GM19238 (cell line): Measurements from ENCODE around the gene CSK.
"Not testable (repeated sequence)": the region's sequence is repeated elsewhere in the genome, so short reads cannot be mapped to it uniquely, and the experiment has no call there.

Source experiments
- DNase-seq: peaks from one replicate; pipeline ENCODE4 v3.0.0; 2011; ENCODE audit warnings: low spot score; ENCODE audit not compliant: insufficient read length

Gene CSK

DNA sequence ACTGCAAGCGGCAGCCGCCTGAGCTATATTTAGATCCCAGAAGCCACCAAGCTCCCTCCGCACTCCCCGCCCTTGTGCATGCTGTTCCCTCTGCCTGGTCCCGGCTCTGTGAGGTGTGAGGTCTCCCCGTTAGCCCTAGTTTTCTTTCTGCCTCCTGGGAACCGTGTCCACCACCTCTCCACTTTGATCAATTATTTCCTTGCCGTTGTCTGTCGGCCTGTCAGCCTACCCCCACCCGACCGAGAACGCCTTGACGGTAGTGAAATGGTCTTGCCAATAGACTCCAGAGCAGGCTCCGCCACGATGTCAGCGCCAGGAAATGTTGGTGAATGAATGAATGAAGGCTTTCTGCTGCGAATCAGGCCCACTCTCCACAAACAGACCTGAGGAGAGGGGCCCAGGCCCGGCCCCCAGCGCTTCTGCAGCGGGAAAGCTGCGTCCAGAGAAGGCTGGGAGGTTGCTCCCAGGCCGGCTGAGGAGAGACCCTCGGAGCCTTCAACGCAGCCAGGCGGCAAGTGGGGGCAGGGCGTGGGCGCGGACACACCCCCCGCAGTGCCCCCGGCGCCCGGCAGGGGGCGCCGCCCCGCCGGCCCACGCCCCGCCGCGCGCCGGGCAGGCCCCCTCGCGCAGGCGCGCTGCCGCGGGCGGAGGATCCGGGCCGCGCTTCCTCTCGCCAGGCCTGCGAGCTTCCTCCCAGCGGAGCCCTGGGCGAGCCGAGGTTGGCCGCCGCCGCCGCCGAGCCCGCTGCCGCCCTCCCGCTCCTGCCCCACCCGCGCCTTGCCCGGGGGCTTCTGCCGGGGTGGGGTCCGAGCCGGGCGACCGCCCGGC is at the start of gene CSK:
Gene CSK (plus strand): TSS at position 650 of the 828 bp plus-strand sequence. CDS start 16,218 bp downstream, outside the sequence.
- peak; percentile 82 for DNase-seq

DNA sequence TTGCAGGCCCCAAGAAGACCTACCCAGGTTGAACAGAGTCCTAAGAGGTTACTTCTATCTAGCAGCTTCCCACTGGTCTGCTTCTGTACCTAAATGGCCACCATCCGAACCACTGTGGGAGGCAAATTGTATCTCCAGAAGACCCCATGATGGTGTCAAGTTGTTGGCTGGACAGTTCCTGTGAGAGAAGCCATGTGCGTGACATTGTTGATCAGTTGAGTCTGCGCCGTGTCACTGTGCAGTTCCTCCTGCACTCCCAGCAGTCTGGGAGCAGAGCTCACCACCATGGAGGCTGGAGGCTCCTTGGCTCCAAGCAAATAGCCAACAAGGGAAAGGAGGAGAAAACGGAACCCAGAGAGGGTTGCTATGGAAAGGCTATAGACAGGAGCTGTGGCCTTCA is 49.0 kb upstream of the CSK start:
- DNase-seq = no peak

DNA sequence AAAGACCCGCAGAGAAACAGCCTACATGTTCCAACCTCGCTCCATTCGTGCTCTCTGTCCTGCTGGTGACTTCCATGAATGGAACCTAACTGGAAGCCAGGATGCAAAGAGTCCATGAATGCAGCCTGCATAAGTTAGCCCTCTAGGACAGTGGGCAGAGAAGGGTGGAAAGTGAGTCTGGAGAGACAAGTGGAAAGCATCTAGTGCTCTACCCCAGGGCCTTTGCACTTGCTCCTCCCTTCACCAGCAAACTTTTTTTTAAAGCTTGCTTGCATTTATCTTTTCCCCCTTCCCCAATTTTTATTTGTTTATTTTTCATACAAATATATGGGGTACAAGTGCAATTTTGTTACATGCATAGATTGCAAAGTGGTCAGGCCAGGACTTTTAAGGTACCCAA is 48.6 kb upstream of the CSK start:
- no peak for DNase-seq

DNA sequence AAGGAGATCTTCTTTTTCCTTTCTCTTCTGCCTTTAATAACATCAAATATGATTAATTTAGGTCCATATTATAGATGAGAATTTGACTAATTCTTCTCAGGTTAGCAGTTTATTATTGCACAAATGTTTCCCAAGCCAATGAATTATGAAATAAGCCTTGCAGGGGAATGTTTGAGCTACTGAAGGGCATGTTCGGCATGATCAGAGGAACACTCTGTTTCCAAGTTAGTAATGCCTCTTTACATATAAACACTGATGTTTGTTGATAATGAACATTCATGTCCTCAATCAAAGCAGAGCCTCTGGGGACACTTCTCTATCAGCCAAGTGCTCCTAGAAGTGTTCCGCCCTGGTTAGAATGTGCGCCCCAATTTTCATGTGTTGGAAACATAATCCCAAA is 46.6 kb upstream of the CSK start:
- no peak for DNase-seq

DNA sequence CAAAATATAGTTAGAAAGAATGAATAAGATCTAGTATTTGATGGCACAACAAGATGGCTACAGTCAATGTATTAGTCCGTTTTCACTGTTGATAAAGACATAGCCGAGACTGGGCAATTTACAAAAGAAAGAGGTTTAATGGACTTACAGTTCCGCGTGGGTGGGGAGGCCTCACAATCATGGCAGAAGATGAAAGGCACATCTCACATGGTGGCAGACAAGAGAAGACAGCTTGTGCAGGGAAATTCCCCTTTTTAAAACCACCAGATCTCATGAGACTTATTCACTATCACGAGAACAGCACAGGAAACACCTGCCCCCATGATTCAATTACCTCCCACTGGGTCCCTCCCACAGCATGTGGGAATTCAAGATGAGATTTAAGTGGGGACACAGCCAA is 43.6 kb upstream of the CSK start:
- not testable (repeated sequence) for DNase-seq

DNA sequence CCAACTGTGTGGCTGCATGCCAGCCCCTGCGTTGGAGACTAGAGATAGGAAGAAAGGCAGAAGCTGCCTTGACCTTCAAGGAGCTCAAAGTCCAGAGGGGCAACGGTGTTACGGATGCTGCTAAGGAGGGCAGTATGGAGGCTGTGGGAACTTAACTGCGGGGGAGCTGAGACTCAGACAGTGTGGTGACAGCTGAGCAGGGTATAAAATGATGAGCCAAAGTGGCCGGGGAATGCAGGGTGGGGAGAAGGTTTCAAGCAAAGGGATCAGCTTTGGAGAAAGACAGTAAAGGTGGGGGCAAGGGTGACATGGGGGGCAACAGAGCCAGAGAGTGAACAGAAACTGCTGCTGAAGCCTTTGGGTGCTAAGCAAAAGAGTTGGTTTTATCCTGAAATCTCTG is 39.5 kb upstream of the CSK start:
- no peak for DNase-seq

DNA sequence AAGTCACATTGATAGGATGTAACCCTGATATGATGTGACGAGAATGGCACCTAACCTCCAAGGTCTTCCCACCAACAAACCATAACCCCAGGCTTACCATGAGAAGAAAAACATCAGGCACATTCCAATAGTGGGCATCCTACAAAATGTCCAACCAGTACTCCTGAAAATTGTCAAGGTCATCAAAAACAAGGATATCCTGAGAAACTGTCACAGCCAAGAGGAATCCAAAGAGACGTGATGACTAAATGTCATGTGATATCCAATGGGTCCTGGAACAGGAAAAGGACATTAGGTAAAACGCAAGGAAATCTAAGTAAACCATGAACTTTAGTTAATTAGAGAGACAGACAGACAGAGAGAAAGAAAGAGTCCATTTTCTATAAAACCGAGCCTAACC is 35.5 kb upstream of the CSK start:
- no peak for DNase-seq

DNA sequence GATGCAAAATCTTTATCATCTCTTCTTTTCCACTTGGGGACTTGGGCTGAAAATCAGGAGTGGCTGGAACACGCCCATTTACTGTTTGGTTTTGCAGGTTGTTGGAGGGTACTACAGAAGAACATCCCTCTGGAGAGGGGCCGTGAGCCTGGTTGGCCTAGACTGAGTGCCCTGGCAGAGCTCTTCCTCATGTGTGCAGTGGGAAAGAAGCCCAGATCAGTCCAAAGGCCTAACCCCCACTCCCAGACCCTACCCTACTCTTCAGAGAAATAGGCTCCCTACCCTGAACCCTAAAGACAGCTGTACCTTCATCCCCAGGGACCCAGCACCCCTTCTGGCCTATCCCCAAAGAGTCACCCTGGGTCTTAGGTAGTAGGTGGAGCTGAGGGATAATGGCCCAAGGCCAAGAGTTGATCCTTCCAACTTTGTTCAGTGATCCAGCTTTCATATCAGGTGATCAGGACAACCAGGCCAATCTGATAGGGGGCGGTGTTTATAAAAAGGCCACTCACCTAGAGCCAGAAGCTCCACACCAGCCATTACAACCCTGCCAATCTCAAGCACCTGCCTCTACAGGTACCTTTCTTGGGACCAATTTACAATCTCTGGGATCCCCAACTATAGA is 33.4 kb upstream of the CSK start, which contains the start of gene CYP1A2:
Gene CYP1A2 (plus strand): TSS at position 524 of the 625 bp plus-strand sequence. CDS start 894 bp downstream, outside the sequence.
- DNase-seq = no peak

DNA sequence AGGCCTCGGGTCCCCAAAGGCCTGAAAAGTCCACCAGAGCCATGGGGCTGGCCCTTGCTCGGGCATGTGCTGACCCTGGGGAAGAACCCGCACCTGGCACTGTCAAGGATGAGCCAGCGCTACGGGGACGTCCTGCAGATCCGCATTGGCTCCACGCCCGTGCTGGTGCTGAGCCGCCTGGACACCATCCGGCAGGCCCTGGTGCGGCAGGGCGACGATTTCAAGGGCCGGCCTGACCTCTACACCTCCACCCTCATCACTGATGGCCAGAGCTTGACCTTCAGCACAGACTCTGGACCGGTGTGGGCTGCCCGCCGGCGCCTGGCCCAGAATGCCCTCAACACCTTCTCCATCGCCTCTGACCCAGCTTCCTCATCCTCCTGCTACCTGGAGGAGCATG is 32.0 kb upstream of the CSK start:
- DNase-seq = no peak

DNA sequence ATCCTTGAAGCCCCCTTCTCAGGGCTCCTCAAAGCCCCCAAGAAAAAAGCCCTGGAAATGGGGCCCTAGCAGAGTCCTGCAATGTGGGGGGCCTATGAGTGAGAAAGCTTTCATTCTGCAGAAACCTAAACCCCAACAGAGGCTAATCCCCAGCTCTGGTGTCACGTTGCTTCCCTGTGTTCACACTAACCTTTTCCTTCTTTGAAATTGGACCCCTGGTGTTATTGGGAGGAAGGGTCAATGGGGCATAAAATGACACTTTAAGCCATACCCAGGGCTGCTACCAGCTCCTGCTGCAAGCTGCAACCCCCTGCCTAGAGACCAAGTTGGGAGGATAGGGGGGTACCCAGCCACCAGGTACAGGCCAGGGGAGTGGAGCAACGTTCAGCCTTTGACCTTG is 31.1 kb upstream of the CSK start:
- no peak for DNase-seq

DNA sequence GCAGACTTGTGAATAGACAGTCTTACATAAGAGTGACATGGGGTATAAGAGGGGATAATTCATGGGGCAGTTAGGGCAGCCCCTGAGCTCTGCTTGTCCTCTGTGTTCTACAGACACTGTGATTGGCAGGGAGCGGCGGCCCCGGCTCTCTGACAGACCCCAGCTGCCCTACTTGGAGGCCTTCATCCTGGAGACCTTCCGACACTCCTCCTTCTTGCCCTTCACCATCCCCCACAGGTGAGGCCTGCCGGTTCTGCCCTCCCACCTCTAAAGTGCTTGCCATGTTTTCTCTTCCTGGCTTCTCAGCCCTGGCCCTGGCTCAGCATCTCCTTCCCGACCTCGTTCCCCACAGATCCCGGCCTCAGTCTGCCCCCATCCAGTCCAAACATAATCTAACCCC is 29.9 kb upstream of the CSK start:
- DNase-seq = no peak

DNA sequence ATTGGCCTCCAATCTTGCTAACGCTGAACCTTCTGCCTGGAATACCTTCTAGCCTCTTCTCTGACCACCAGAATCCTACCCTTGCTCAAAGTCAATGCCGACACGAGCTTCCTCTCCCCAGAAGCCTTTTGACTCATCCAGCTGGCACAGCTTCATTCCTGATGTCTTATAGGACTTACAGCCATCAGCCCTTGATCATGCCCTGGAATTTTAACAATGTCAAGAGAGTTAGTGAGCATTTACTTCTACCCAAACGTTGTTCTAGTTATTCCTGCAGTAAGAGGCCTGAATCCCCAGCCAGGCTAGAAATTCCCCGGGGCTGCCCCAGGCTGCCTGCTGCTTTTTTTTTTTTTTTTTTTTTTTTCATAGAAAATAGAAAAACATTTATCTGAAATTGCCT is 29.3 kb upstream of the CSK start:
- DNase-seq = no peak

DNA sequence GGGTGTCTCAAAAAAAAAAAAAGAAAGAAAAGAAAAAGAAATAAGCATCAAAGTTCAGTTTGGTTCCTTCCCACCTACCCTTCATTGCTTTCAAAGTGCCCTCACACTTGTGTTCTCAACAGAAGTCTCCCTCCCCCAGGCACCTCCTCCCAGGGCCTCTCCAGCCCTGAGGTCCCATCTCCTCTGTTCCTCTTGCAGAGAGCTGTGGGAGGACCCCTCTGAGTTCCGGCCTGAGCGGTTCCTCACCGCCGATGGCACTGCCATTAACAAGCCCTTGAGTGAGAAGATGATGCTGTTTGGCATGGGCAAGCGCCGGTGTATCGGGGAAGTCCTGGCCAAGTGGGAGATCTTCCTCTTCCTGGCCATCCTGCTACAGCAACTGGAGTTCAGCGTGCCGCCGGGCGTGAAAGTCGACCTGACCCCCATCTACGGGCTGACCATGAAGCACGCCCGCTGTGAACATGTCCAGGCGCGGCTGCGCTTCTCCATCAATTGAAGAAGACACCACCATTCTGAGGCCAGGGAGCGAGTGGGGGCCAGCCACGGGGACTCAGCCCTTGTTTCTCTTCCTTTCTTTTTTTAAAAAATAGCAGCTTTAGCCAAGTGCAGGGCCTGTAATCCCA is 27.2 kb upstream of the CSK start:
- no peak for DNase-seq

DNA sequence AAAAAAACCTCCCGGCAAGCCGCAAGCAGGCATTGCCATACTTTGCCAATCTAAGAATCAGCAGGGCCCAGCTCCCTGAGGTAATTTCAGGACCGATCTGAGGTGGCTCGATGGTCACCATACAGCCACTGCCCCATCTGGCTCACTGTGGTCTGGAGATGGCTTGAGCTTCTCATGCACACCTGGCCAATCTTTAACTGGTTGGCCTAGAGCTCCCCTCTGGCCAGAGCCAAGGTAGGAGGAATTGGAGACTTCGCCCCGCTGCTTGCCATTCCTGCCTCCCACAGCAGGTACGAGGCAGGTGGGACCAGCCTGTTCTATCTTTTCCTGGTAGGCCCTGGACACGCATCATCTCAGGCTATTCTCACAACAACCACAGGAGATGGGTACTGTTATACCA is 23.1 kb upstream of the CSK start:
- no peak for DNase-seq

DNA sequence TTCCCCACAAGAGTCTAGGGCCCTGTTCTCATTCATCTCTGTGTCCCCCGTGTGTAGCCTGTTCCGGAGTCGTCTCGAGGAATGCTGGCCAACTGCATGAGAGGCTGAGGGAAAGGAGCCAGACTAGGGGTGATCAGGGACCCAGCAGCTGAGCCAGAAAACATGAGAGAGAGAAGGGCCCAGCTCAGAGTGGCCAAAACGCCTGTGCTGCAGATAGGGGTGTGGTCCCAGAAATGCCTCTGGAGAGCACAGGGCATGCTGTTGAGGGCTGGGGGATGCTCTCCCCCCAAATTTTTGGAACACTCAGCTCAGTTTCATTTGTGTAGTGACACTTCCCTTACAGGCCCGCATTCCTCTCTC is 19.1 kb upstream of the CSK start:
- DNase-seq = no peak

DNA sequence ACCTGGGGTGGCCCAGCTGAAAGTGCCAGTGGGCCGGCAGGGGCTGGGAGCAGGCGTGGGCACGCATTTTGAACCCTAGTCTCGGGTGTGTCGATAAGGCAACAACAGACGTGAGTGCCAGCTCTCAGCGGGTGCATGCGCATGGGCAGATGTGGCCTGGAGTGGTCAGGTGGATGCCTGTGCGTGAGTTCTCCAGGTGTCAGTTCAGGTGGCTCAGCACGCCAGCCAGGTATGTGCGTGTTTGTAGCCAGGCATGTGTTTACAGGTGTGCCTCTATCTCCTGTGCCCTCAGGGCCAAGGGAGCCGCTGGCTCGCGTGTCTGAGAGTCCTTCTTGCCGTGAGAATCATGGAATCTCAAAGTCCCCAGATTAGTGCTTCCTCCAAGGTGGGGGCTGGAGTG is 18.5 kb upstream of the CSK start:
- DNase-seq = no peak

DNA sequence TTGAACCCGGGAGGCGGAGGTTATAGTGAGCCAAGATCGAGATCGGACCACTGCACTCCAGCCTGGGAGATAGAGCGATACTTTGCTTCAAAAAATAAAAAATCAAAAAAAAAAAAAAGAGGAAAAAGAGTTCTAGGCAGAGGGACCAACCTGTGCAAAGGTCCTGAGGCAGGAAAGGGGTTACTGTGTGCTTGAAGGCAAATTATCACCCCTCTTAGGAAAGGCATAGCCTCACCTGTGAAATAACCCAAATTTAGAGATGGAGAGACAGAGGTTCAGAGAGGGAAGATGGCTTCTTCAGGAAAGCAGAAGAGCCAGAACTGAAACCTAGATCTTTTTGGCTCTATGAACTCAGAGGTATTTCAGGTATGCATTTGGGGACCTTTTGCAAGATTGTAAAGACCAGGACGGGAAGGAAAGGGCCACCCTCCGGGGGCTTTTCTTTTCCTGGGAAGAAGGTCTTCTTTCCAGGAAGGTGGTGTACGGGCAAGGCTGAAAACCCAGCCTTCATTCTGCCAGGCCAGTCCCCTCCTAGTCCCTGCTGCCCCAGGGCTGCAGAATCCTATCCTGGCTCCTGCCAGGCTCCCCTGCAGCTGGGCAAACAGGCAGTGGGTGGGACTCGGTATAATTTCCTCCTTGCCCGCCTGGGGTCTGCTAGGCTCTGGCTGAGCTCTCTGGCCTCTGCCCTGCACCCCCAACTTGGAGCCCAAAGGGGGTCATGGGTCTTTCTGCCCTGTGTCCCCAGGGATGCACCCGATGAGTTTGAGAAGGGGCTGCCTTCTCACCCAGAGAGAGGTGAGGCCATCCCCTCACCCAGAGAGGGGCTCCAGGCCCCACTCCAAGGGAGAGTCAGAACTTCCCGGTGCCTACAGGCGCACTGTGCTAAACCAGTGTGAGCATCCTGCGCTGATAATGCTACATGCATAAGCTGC is 14.4 kb upstream of the CSK start:
- no peak for DNase-seq

DNA sequence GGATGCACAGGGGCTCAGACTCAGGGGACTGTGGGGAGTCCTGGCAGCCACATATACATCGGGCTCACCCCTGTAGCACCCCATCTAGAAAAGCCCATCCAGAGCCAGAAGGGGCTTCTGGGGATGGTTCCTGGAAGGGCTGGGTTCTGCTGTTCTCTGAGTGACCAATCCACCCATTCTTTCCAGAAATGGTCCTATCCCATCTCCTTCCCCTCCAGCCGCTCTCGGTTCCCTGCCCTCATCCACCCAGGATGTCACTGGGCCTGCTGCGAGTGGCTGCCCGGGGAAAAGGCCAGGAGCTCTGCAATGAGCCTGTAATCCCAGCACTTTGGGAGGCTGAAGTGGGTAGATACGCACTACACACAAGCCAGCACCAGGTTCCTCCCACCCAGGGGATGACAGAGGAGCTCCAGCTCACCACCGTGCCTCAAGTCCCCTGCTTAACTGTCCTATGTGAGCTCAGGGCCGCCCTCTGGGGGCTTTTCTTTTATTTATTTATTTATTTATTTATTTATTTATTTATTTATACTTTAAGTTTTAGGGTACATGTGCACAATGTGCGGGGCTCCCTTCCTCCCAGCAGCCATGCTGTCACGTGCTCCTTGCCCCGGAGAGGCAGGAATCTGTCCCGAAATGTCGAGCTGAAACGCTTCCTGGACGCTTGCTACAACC is 13.6 kb upstream of the CSK start:
- no peak for DNase-seq

DNA sequence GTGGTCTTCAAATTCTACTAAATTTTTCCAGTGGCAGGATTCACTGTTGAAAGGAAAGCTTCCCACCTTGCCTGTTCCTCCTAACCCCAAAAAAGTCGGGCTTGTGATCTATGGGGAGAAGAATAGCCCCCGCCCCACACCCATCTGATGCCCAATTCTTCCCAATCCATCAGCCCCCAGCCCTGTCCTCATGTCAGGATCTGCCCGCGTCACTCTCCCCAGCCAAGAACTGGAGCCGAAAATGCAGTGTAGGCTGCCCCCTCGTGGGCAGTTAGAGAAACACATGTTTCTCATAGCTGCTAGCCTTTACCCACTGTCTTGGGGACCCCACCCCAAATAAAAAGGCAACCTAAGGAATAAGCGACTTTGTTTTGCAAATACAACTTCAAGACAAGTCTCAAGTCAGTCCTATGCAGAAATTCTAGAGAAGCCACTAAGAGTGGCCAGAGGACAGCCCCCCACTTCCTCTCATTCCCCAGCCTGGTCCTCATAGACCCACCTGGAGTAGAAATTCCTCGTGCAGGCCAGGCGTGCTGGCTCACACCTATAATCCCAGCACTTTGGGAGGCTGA is 13.0 kb upstream of the CSK start:
- DNase-seq = peak; percentile 68

DNA sequence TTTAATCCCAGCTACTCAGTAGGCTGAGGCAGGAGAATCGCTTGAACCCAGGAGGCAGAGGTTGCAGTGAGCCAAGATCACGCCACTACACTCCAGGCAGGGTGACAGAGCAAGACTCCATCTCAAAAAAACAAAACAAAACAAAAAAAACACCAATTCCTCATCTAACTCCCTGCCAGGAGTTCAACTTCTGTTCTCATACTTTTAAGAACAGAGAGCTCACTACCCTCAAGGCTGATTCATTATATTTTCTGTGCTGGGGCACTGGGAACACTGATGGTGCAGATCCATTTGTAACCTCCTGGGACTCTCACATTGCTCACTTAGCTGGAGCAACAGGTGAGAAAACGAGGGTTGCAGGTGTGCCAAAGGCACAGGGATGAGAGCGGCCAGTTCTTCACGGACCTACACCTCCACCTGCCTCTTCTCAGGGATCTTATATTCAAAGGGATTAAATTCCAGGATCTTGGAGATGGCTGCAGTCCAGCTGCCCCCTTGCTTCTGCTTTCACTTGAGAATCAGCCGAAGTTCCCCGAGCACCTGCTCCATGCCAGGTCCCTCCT is 12.3 kb upstream of the CSK start:
- DNase-seq = no peak
